Endothelial cell of umbilical vein (primary cell): Measurements from ENCODE around the gene RNASE13. TPM values are rescaled to one million over a fixed set of nuclear protein-coding genes. Genes with fewer than 3 reads are reported as not detected.
"Not testable (repeated sequence)": the region's sequence is repeated elsewhere in the genome, so short reads cannot be mapped to it uniquely, and the experiment has no call there.

Experiments used
- BruUV-seq: library from RNA; stranded (reverse); fragments of 400-500 nt; replicated peaks from 2 replicates; lab custom pipeline; 2021; lab: Mats Ljungman, UMichigan
- CTCF ChIA-PET: fragments of 300-600, 350-600 bp; sonication (Branson Sonifier 250); formaldehyde crosslinking; loops from one replicate; lab custom pipeline; 2021; ENCODE audit warnings: antibody characterized with exemption, inconsistent platforms; lab: Charles Lee
- POLR2A ChIA-PET: fragments of 300-600, 350-600 bp; sonication (Branson Sonifier 250); formaldehyde crosslinking; loops from one replicate; lab custom pipeline; 2021; ENCODE audit warnings: antibody characterized with exemption, inconsistent platforms; lab: Charles Lee
- DNase-seq: peaks from one replicate; pipeline ENCODE4 v3.0.0-alpha.2; 2011; ENCODE audit warnings: low read depth, low spot score
- FAIRE-seq: peaks from 2 replicates; lab custom pipeline; 2011; peaks lifted over from hg19 to GRCh38; lab: Jason Lieb, UNC
- H2AFZ ChIP-seq: 2 replicates; pipeline ENCODE4 v1.6.0; 2012; ENCODE audit warnings: low read depth, low read length, control low read depth, inconsistent platforms
- H3K27ac ChIP-seq: 2 replicates; pipeline ENCODE4 v1.5.1; 2011; ENCODE audit warnings: low read depth, mild to moderate bottlenecking, control low read depth, low read length, moderate library complexity; ENCODE audit not compliant: insufficient read depth
- H3K27me3 ChIP-seq, 2 experiments: 2 replicates each; pipeline versions ENCODE4 v1.6.0 to v1.6.1; 2011; ENCODE audit warnings: low read length in 2 of 2, mixed read lengths in 1 of 2; ENCODE audit not compliant: control insufficient read depth in 2 of 2, insufficient read depth in 2 of 2
- H3K36me3 ChIP-seq, 2 experiments: 2 replicates in 1 of 2; 3 replicates in 1 of 2; pipeline ENCODE4 v1.5.1; 2011; ENCODE audit warnings: low read length in 2 of 2, mild to moderate bottlenecking in 1 of 2, moderate library complexity in 1 of 2; ENCODE audit not compliant: control insufficient read depth in 2 of 2, insufficient read depth in 2 of 2; ENCODE audit errors: extremely low read depth in 1 of 2
- H3K4me1 ChIP-seq: 3 replicates; pipeline ENCODE4 v1.5.1; 2011; ENCODE audit warnings: mild to moderate bottlenecking, low read length; ENCODE audit not compliant: control insufficient read depth, insufficient read depth; ENCODE audit errors: extremely low read depth
- H3K4me2 ChIP-seq: 2 replicates; pipeline ENCODE4 v1.6.1; 2011; ENCODE audit warnings: low read length, control low read depth, mixed read lengths; ENCODE audit not compliant: insufficient read depth
- H3K4me3 ChIP-seq, 3 experiments: fragments of 200-600 bp in 1 of 3; sonication (generic), shearing (Covaris generic) in 1 of 3; replicated peaks in 1 of 3; 2 replicates each; pipeline ENCODE4 v1.5.1; 2011 to 2016; ENCODE audit warnings: control low read depth in 3 of 3, low read length in 3 of 3, mild to moderate bottlenecking in 2 of 3, inconsistent platforms in 1 of 3, low read depth in 1 of 3, moderate library complexity in 1 of 3; ENCODE audit not compliant: insufficient read depth in 1 of 3
- H3K79me2 ChIP-seq: 2 replicates; pipeline ENCODE4 v1.6.0; 2012; ENCODE audit warnings: low read length, inconsistent platforms; ENCODE audit not compliant: control insufficient read depth, insufficient read depth
- H3K9ac ChIP-seq: replicated peaks from 2 replicates; pipeline ENCODE3; 2011; ENCODE audit warnings: low read length, control low read depth; ENCODE audit not compliant: insufficient read depth; ENCODE audit errors: extremely low read depth
- H3K9me1 ChIP-seq: replicated peaks from 3 replicates; pipeline ENCODE4 v1.6.0; 2011; ENCODE audit warnings: mild to moderate bottlenecking, low read length; ENCODE audit not compliant: control insufficient read depth, insufficient read depth; ENCODE audit errors: extremely low read depth
- H3K9me3 ChIP-seq: replicated peaks from 2 replicates; pipeline ENCODE4 v1.5.1; 2012; ENCODE audit warnings: low read length, inconsistent platforms; ENCODE audit not compliant: control insufficient read depth, insufficient read depth
- H4K20me1 ChIP-seq: replicated peaks from 2 replicates; pipeline ENCODE3; 2011; ENCODE audit warnings: mild to moderate bottlenecking, low read length; ENCODE audit not compliant: control insufficient read depth, insufficient read depth; ENCODE audit errors: extremely low read depth
- EZH2 ChIP-seq: IDR thresholded peaks from 2 replicates; pipeline ENCODE4 v1.6.1; 2012; ENCODE audit warnings: borderline replicate concordance, low read depth, mild to moderate bottlenecking, moderate library complexity, low read length, inconsistent platforms; ENCODE audit not compliant: severe bottlenecking
- FOS ChIP-seq: IDR thresholded peaks from 2 replicates; pipeline ENCODE4 v1.6.1; 2011; ENCODE audit warnings: mild to moderate bottlenecking, low read length, moderate library complexity, borderline replicate concordance; ENCODE audit not compliant: insufficient read depth
- GATA2 ChIP-seq: IDR thresholded peaks from 2 replicates; pipeline ENCODE4 v1.7.0; 2011; ENCODE audit warnings: low read depth, mild to moderate bottlenecking, moderate library complexity, mixed read lengths, low read length; ENCODE audit not compliant: insufficient read length, insufficient read depth
- JUN ChIP-seq: IDR thresholded peaks from 2 replicates; pipeline ENCODE4 v1.6.1; 2011; ENCODE audit warnings: borderline replicate concordance, low read depth; ENCODE audit not compliant: insufficient read length, insufficient read depth
- MYC ChIP-seq: IDR thresholded peaks from one replicate; pipeline ENCODE4 v1.6.1; 2011; ENCODE audit warnings: mild to moderate bottlenecking, low read depth, low read length
- POLR2A ChIP-seq: IDR thresholded peaks from 2 replicates; pipeline ENCODE4 v1.6.1; 2012; ENCODE audit warnings: low read depth, mild to moderate bottlenecking, control low read depth, low read length
- POLR2AphosphoS5 ChIP-seq: IDR thresholded peaks from 2 replicates; pipeline ENCODE4 v1.6.1; 2012; ENCODE audit warnings: low read depth, mild to moderate bottlenecking, control low read depth, low read length, moderate library complexity; ENCODE audit not compliant: insufficient read depth
- dilution Hi-C: fragments of 300-500 bp; cut with MboI; formaldehyde crosslinking; loops from one replicate; pipeline ENCODE4 v1.15.0; 2019; ENCODE audit warnings: low sequenced_read_pairs; ENCODE audit not compliant: extremely low pct_ligation_motif_present
- intact Hi-C: fragments of 100-400 bp; cut with micrococcal nuclease; formaldehyde crosslinking; loops from one replicate; pipeline ENCODE4 v1.10.0; 2022
- polyA plus RNA-seq, 4 experiments: library from polyadenylated mRNA; depleted of rRNA in 3 of 4; stranded (reverse) in 3 of 4; unstranded in 1 of 4; fragments of >200 nt; gene quantifications; 2 replicates each; pipeline versions ENCODE4 v1.2.1 to v1.2.3, GENCODE V29; 2011 to 2012; ENCODE audit warnings: missing spikeins in 1 of 4
- total RNA-seq: library from RNA; stranded (reverse); gene quantifications from 2 replicates; pipeline ENCODE4 v1.2.3, GENCODE V29; 2021
- TF ChIP-seq, protein P1 (sequence below): IDR thresholded peaks from 2 replicates; pipeline ENCODE4 v1.6.1; 2011; ENCODE audit not compliant: insufficient read depth, insufficient read length
- TF ChIP-seq, protein P2 (sequence below), 2 donors: IDR thresholded peaks; 1 replicate in 1 of 2; 2 replicates in 1 of 2; pipeline ENCODE4 v1.5.1; 2011; ENCODE audit warnings: low read length in 2 of 2, mild to moderate bottlenecking in 2 of 2, moderate library complexity in 2 of 2, control low read depth in 1 of 2, inconsistent platforms in 1 of 2, low read depth in 1 of 2; ENCODE audit not compliant: insufficient read depth in 1 of 2; ENCODE audit errors: extremely low read depth in 1 of 2

RNASE13 gene
- total and polyA plus RNA-seq, 2 donors (not counting 3 experiments of a cell fraction or from before 2014, with no cell fraction given), result not detected

DNA sequence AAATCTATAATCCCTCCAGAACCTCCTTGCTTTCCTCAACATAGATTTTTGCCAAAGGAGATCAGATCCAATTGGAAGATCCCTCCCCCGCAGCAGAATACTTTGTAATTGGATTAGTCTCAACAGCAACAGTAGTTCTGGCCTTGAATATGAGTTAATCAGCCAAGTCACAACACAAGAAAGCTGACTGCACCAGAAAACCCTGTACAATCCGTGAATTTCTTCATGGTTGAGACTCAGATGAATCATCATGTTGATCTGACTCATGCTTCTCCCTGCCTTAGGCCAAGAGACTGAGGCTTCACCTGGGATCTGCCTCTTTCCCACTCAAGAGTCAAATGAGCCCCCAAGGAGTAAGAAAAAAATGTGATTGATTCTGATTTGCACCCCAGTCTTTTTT, 47.8 kb downstream of the RNASE13 start:
- Histone ChIP-seq H3K9me1 (no peaks in the 10 kb centered on the region), H3K36me3 (no peaks in the 10 kb centered on the region), H3K9me3 (no peaks in the 10 kb centered on the region), H3K27me3 (no peaks in the 10 kb centered on the region), H3K4me1 (peaks cover 21% of the 10 kb centered on the region), H3K4me3 (no peak overlapping the region), H2AFZ (no peak overlapping the region), H4K20me1 (no peaks in the 10 kb centered on the region), H3K4me2 (no peak overlapping the region), H3K27ac (no peak overlapping the region), H3K79me2 (peaks cover 17% of the 10 kb centered on the region), H3K9ac (no peak overlapping the region)
- peak; percentile 75 for DNase-seq
- intact Hi-C loops, result no loop called here
- CTCF ChIA-PET, result interaction anchor here (1.0 to 3.8 kb wide), 3 partner anchors 15 to 28 kb away, joined by 3 to 34 read pairs (median 6); no protein-coding TSS in a partner anchor
- BruUV-seq, result no TSS peak
- POLR2A ChIA-PET, result no interaction called here
- FAIRE-seq, result peak; percentile 85
- dilution Hi-C loops, result no loop called here
- TF ChIP-seq GATA2 (no peak), FOS (peak; percentile 97), EZH2 (no peak), JUN (peak; percentile 82), POLR2A (no peak), POLR2AphosphoS5 (no peak), MYC (no peak)
- TF ChIP-seq, protein P1, sequence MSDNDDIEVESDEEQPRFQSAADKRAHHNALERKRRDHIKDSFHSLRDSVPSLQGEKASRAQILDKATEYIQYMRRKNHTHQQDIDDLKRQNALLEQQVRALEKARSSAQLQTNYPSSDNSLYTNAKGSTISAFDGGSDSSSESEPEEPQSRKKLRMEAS, result no peak
- TF ChIP-seq, protein P2, sequence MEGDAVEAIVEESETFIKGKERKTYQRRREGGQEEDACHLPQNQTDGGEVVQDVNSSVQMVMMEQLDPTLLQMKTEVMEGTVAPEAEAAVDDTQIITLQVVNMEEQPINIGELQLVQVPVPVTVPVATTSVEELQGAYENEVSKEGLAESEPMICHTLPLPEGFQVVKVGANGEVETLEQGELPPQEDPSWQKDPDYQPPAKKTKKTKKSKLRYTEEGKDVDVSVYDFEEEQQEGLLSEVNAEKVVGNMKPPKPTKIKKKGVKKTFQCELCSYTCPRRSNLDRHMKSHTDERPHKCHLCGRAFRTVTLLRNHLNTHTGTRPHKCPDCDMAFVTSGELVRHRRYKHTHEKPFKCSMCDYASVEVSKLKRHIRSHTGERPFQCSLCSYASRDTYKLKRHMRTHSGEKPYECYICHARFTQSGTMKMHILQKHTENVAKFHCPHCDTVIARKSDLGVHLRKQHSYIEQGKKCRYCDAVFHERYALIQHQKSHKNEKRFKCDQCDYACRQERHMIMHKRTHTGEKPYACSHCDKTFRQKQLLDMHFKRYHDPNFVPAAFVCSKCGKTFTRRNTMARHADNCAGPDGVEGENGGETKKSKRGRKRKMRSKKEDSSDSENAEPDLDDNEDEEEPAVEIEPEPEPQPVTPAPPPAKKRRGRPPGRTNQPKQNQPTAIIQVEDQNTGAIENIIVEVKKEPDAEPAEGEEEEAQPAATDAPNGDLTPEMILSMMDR (IDR thresholded peaks at IDR 0.05; ENCODE audit: extremely low read depth in 1 of 2, insufficient read depth in 1 of 2, low read depth in 1 of 2, low read length in 2 of 2), result no peak

DNA sequence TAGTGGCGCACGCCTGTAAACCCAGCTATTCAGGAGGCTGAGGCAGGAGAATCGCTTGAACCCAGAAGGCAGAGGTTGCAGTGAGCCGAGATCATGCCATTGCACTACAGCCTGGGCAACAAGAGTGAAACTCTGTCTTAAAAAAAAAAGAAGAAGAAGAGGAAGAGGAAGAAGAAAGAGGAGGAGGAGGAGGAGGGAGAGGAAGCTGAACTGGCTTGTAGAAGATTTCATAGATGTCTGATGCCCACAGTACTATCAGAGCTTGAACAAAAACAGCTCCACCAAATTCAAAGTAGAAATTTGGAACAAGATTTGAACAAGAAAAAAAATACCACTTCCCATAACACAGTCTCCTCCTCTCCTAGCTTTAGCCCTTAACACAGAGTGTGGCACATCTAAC, 49.0 kb downstream of the RNASE13 start:
- H3K36me3 ChIP-seq, FAIRE-seq, H4K20me1 ChIP-seq, H3K79me2 ChIP-seq, H3K9me3 ChIP-seq, DNase-seq, POLR2A ChIA-PET, H3K27me3 ChIP-seq, BruUV-seq, H3K4me2 ChIP-seq, intact Hi-C loops, H2AFZ ChIP-seq, H3K9ac ChIP-seq, H3K27ac ChIP-seq, H3K4me3 ChIP-seq, H3K9me1 ChIP-seq, dilution Hi-C loops: not testable (repeated sequence)
- H3K4me1 ChIP-seq, result peaks cover 14% of the 10 kb centered on the region
- CTCF ChIA-PET, result interaction anchor here (1.1 to 2.2 kb wide), 2 partner anchors 20 to 29 kb away, joined by 3 to 6 read pairs; no protein-coding TSS in a partner anchor
